ENCODE measurements around the gene SEMA3A. TPM values are rescaled to one million over a fixed set of nuclear protein-coding genes. Genes with fewer than 3 reads are reported as not detected.

The SEMA3A gene
- total and polyA plus RNA-seq, 7 donors: 0.05 to 0.79 (median 0.32) TPM

GRCh38 chr7:84193747-84194146, 842 bp downstream of the SEMA3A start:
- no peak overlapping the region for H3K4me3 ChIP-seq
- no peak overlapping the region for H3K27ac ChIP-seq
- intact Hi-C loops (cut with DNase I): no loop called here
- TF ChIP-seq CTCF (IDR thresholded peaks at IDR 0.05): no peak
- no peaks in the 10 kb centered on the region for H3K9me3 ChIP-seq
- no peaks in the 10 kb centered on the region for H3K4me1 ChIP-seq
- DNase-seq (no peak), ATAC-seq (no peak)
- no peaks in the 10 kb centered on the region for H3K36me3 ChIP-seq (ENCODE audit: insufficient read depth in 1 of 2, low read depth in 1 of 2)
- 31 to 36% (median 31%) methylated on average over 1 of the region's 1 CpG for WGBS, 3 donors
- no peaks in the 10 kb centered on the region for H3K27me3 ChIP-seq (ENCODE audit: insufficient read depth in 3 of 3, low read length in 2 of 3)

DNA sequence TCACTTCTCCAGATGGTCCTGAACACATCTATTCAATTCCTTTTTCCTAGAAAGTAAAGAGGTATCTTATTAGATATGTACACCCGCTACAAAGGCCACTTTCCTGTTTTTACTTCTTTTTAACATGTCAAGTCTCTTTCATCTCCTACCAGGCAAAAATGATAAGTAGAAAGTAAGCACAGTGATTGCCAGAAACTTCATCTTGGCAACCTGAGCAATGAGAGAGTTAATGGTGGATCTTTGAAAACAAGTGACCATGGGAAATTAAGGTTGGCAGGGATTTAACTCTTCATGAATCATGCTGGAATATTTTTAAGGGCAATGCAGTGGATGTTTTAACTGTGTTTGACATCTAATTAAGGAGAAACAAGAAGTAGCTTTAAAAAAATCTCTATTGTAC, 2.7 kb downstream of the SEMA3A start:
- 72 to 85% (median 78%) methylated on average over 1 of the region's 1 CpG for WGBS, 3 donors
- Histone ChIP-seq H3K36me3 (ENCODE audit: insufficient read depth in 1 of 2, low read depth in 1 of 2) (no peaks in the 10 kb centered on the region), H3K27ac (no peak overlapping the region), H3K9me3 (no peaks in the 10 kb centered on the region), H3K27me3 (ENCODE audit: insufficient read depth in 3 of 3, low read length in 2 of 3) (no peaks in the 10 kb centered on the region), H3K4me3 (no peak overlapping the region), H3K4me1 (no peaks in the 10 kb centered on the region)
- no peak for ATAC-seq
- no peak for DNase-seq
- intact Hi-C loops (cut with DNase I): no loop called here
- no peak for TF ChIP-seq CTCF (IDR thresholded peaks at IDR 0.05)

- H3K27ac ChIP-seq: no peak overlapping the region
- DNase-seq (no peak), ATAC-seq (no peak)
- intact Hi-C loops (cut with DNase I): no loop called here
- H3K9me3 ChIP-seq: no peaks in the 10 kb centered on the region
- no peaks in the 10 kb centered on the region for H3K36me3 ChIP-seq (ENCODE audit: insufficient read depth in 1 of 2, low read depth in 1 of 2)
- no peaks in the 10 kb centered on the region for H3K27me3 ChIP-seq (ENCODE audit: insufficient read depth in 3 of 3, low read length in 2 of 3)
- no peak for TF ChIP-seq CTCF (IDR thresholded peaks at IDR 0.05)
- H3K4me3 ChIP-seq: no peak overlapping the region
- no peaks in the 10 kb centered on the region for H3K4me1 ChIP-seq
Measured at GRCh38 chr7:84191261-84191660, 3.3 kb downstream of the SEMA3A start.

DNA sequence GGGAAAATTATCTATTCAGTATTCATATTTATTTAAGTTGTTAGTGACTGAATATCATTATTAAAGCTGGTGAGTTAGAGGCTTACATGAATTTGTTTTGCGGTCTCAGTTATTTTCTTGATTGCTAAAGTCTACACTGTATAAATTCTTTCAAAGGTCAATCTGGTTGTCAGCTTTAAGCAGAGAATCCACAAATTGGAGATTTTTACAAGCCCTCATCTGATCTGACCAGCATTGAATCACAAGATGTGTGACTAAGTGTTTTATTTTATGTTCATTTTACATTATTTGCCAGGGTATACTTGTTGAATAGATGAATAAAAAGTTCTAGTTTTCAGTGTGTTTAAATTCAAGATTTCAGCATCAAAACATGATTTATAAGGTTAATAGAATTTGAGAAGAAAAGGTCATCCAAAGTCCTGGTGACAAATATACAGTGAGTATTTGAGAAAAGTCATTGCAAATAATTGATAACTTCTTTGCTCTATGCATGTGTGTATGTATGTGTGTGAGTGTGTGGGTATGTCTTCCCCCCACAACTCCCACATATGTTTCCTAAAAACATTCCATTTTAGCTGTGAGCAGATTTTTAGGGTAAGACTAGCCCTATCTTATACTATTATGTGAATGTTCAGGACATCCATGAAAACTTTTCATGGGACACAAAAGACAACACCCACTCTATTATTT, 4.4 kb downstream of the SEMA3A start:
- 85 to 90% (median 88%) methylated on average over 1 of the region's 1 CpG for WGBS, 3 donors
- Histone ChIP-seq H3K36me3 (ENCODE audit: insufficient read depth in 1 of 2, low read depth in 1 of 2) (no peaks in the 10 kb centered on the region), H3K27ac (no peak overlapping the region), H3K9me3 (no peaks in the 10 kb centered on the region), H3K4me3 (no peak overlapping the region), H3K4me1 (no peaks in the 10 kb centered on the region), H3K27me3 (ENCODE audit: insufficient read depth in 3 of 3, low read length in 2 of 3) (no peaks in the 10 kb centered on the region)
- no peak for ATAC-seq
- TF ChIP-seq CTCF (IDR thresholded peaks at IDR 0.05): no peak
- intact Hi-C loops (cut with DNase I): no loop called here
- no peak for DNase-seq

DNA sequence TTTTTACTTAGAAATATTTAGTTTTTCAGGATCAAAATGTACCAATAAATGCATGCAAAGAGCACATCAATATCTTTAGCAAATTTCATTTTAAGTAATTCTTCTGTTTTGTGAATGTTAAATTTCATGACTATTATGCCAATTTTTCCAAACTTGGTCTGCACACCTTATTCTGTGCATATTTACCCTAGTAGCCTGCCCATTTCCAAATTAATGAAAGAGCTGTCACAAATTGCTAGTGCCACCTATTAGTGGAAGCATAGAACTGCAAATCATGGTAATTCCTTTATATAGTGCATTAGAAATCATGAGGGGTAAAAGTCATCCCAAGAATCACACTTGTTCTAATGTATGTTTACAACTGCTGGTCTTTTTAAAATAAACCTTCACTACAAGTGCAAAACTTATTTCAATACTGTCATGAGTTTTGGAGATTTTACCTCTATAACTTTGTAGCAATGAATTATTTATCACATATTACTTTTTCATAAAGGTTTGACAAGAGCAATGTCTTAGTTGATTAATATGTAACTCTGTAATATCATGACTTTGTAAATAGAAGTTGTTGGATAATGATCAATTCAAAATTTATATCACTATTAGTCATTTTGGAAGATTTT, 5.7 kb downstream of the SEMA3A start:
- no peak for TF ChIP-seq CTCF (IDR thresholded peaks at IDR 0.05)
- ATAC-seq (no peak), DNase-seq (no peak)
- H3K36me3 ChIP-seq (ENCODE audit: insufficient read depth in 1 of 2, low read depth in 1 of 2): no peaks in the 10 kb centered on the region
- H3K4me3 ChIP-seq: no peak overlapping the region
- no peaks in the 10 kb centered on the region for H3K27me3 ChIP-seq (ENCODE audit: insufficient read depth in 3 of 3, low read length in 2 of 3)
- no peaks in the 10 kb centered on the region for H3K4me1 ChIP-seq
- H3K27ac ChIP-seq: no peak overlapping the region
- no peaks in the 10 kb centered on the region for H3K9me3 ChIP-seq
- intact Hi-C loops (cut with DNase I): no loop called here

Data from psoas muscle (tissue), 8 donors.